ENCODE measurements around the gene CNOT3.

Gene CNOT3

DNA sequence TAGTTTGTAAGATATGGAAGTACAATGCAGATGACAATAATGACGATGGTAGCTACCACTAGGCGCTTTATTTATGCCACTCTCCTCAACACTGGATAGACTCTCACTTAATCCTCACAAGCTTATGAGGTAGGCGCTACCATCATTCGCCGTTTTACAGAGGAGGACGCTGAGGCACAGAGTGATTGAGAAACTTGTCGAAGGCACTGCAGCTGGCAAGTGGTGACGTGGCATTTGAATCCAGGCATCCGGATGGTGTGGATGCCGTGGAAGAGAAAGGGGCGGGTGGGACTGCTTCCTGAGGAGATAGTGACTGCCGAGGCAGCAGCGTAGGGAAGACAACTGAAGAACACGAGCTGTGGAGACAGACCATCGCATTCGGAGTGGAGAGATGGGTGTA, 61.8 kb downstream of the CNOT3 start:
- H3K27ac ChIP-seq (ENCODE audit: extremely low read depth, low read depth, low read length) = no peak overlapping the region
- no peak for TF ChIP-seq ZNF132 (tag by site-specific recombination; IDR thresholded peaks at IDR 0.05; ENCODE audit: borderline replicate concordance)
- 0 out of 2 replicates have a peak, but pooled peaks have one; percentile 29 for TF ChIP-seq PRDM1 (tag by site-specific recombination; IDR thresholded peaks at IDR 0.05)
- H3K36me3 ChIP-seq (ENCODE audit: control insufficient read depth in 2 of 2, insufficient read depth in 1 of 2, low read length in 2 of 2) = peaks cover 40 to 54% of the 10 kb centered on the region in 2 experiments
- H3K4me3 ChIP-seq (ENCODE audit: low read depth, low read length) = no peak overlapping the region
- ChIA-PET POLR2A (interaction anchor here (1.4 to 6.8 kb wide), 4 partner anchors 8 to 61 kb away, joined by 3 to 241 read pairs (median 11); partner anchors contain the start of genes LENG1, MBOAT7 and TSEN34), CTCF (interaction anchor here (1.1 kb wide), 3 partner anchors 9 to 66 kb away, joined by 3 to 4 read pairs (median 3); partner anchors contain the start of gene TSEN34)
- no peaks in the 10 kb centered on the region for H3K9me3 ChIP-seq (ENCODE audit: control insufficient read depth, insufficient read depth, low read depth, low read length)
- H3K4me1 ChIP-seq (ENCODE audit: control insufficient read depth, insufficient read depth, low read length) = peaks cover 10% of the 10 kb centered on the region

- H3K36me3 ChIP-seq (ENCODE audit: control insufficient read depth in 2 of 2, insufficient read depth in 1 of 2, low read length in 2 of 2) = peaks cover 47 to 61% of the 10 kb centered on the region in 2 experiments
- H3K4me1 ChIP-seq (ENCODE audit: control insufficient read depth, insufficient read depth, low read length) = peaks cover 10% of the 10 kb centered on the region
- POLR2A ChIA-PET = interaction anchor here (0.6 to 6.8 kb wide), 25 partner anchors 8 to 1261 kb away, joined by 3 to 241 read pairs (median 4); partner anchors contain the start of genes CNOT3, LENG1, LENG8 and MBOAT7
- TF ChIP-seq ZBTB1 (tag by site-specific recombination; IDR thresholded peaks at IDR 0.05) (no peak), HOXC10 (CRISPR knock-in tag; IDR thresholded peaks at IDR 0.05) (0 out of 2 replicates have a peak, but pooled peaks have one; percentile 80), YY2 (tag by site-specific recombination; IDR thresholded peaks at IDR 0.05) (0 out of 2 replicates have a peak, but pooled peaks have one; percentile 5), ZNF433 (tag by site-specific recombination; IDR thresholded peaks at IDR 0.05; ENCODE audit: low read depth) (no peak), SALL2 (tag by site-specific recombination; IDR thresholded peaks at IDR 0.05; ENCODE audit: borderline replicate concordance) (no peak), GFI1B (tag by site-specific recombination; IDR thresholded peaks at IDR 0.05) (no peak), ZNF76 (tag by site-specific recombination; IDR thresholded peaks at IDR 0.05; ENCODE audit: borderline replicate concordance, low read depth) (peak; percentile 42; the same call in 1 of the 2 replicates), MZF1 (tag by site-specific recombination; IDR thresholded peaks at IDR 0.05; ENCODE audit: borderline replicate concordance) (no peak), ZNF791 (tag by site-specific recombination; IDR thresholded peaks at IDR 0.05) (no peak), ZNF138 (tag by site-specific recombination; IDR thresholded peaks at IDR 0.05; ENCODE audit: borderline replicate concordance) (no peak), ZNF600 (tag by site-specific recombination; IDR thresholded peaks at IDR 0.05) (no peak)
- TF ChIP-seq, protein P1, sequence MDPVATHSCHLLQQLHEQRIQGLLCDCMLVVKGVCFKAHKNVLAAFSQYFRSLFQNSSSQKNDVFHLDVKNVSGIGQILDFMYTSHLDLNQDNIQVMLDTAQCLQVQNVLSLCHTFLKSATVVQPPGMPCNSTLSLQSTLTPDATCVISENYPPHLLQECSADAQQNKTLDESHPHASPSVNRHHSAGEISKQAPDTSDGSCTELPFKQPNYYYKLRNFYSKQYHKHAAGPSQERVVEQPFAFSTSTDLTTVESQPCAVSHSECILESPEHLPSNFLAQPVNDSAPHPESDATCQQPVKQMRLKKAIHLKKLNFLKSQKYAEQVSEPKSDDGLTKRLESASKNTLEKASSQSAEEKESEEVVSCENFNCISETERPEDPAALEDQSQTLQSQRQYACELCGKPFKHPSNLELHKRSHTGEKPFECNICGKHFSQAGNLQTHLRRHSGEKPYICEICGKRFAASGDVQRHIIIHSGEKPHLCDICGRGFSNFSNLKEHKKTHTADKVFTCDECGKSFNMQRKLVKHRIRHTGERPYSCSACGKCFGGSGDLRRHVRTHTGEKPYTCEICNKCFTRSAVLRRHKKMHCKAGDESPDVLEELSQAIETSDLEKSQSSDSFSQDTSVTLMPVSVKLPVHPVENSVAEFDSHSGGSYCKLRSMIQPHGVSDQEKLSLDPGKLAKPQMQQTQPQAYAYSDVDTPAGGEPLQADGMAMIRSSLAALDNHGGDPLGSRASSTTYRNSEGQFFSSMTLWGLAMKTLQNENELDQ (tag by site-specific recombination; IDR thresholded peaks at IDR 0.05; ENCODE audit: low read depth) = no peak
- no peaks in the 10 kb centered on the region for H3K9me3 ChIP-seq (ENCODE audit: control insufficient read depth, insufficient read depth, low read depth, low read length)
- peak overlapping the region; percentile 73 for H3K27ac ChIP-seq (ENCODE audit: extremely low read depth, low read depth, low read length)
- CTCF ChIA-PET = interaction anchor here (0.8 to 1.5 kb wide), 3 partner anchors 9 to 58 kb away, joined by 3 to 5 read pairs (median 4); no protein-coding TSS in a partner anchor
- peak overlapping the region; percentile 96 for H3K4me3 ChIP-seq (ENCODE audit: low read depth, low read length)
These were observed 63.7 kb downstream of the CNOT3 start for GRCh38 chr19:54201172-54201701.

GRCh38 chr19:54201980-54202379, 64.4 kb downstream of the CNOT3 start:
- CTCF ChIA-PET = interaction anchor here (1.1 kb wide), 1 partner anchor 31 kb away, joined by 4 read pairs; no protein-coding TSS in a partner anchor
- no peak overlapping the region for H3K27ac ChIP-seq (ENCODE audit: extremely low read depth, low read depth, low read length)
- H3K4me1 ChIP-seq (ENCODE audit: control insufficient read depth, insufficient read depth, low read length) = peaks cover 10% of the 10 kb centered on the region
- POLR2A ChIA-PET = interaction anchor here (1.1 to 6.8 kb wide), 8 partner anchors 10 to 1260 kb away, joined by 3 to 241 read pairs (median 8); partner anchors contain the start of genes CNOT3, MBOAT7, PRPF31 and TFPT
- H3K4me3 ChIP-seq (ENCODE audit: low read depth, low read length) = peak overlapping the region; percentile 96
- no peaks in the 10 kb centered on the region for H3K9me3 ChIP-seq (ENCODE audit: control insufficient read depth, insufficient read depth, low read depth, low read length)
- TF ChIP-seq ZNF416 (tag by site-specific recombination; IDR thresholded peaks at IDR 0.05) = no peak
- no peak for TF ChIP-seq KLF9 (tag by site-specific recombination; IDR thresholded peaks at IDR 0.05; ENCODE audit: low read depth)
- TF ChIP-seq TCF7L2 (IDR thresholded peaks at IDR 0.05; ENCODE audit: borderline replicate concordance, low read depth, low read length) = no peak
- peak; percentile 50; the same call in 1 of the 2 replicates for TF ChIP-seq ZNF121 (tag by site-specific recombination; IDR thresholded peaks at IDR 0.05)
- peaks cover 50 to 67% of the 10 kb centered on the region in 2 experiments for H3K36me3 ChIP-seq (ENCODE audit: control insufficient read depth in 2 of 2, insufficient read depth in 1 of 2, low read length in 2 of 2)
